ENCODE measurements around the gene DUSP10. TPM values are rescaled to one million over a fixed set of nuclear protein-coding genes. Genes with fewer than 3 reads are reported as not detected.

DUSP10 gene
- total RNA-seq, 1 donor from 2014 or later = 5.0 TPM

DNA sequence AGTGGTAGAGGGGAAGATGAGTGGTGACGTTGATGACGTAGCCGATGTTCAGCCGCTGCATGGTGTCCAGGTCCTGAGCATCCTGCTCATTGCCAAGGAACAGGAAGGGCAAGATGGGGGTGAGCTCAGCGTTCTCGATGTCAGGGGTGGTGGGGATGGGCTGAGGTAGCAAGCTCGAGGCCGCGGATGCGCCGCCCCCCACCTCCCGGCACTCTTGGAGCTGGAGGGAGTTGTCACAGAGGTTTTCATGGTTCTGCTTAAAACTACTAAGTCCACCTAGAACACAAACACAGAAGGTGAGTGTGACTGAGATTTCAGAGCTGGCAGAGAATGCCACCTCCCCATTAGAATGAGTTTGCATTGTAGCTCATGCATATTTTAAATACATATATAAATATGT lies 35.7 kb downstream of the DUSP10 start:
- Mint-ChIP-seq H3K9me3 (ENCODE audit: unreplicated experiment) (no peaks in the 10 kb centered on the region), H3K4me1 (ENCODE audit: unreplicated experiment) (no peaks in the 10 kb centered on the region), H3K36me3 (ENCODE audit: low read depth, unreplicated experiment) (no peaks in the 10 kb centered on the region), H3K27ac (ENCODE audit: unreplicated experiment) (no peak overlapping the region), H3K27me3 (ENCODE audit: unreplicated experiment) (no peaks in the 10 kb centered on the region), H3K4me3 (ENCODE audit: unreplicated experiment) (no peak overlapping the region)
- TF ChIP-seq, protein P1, sequence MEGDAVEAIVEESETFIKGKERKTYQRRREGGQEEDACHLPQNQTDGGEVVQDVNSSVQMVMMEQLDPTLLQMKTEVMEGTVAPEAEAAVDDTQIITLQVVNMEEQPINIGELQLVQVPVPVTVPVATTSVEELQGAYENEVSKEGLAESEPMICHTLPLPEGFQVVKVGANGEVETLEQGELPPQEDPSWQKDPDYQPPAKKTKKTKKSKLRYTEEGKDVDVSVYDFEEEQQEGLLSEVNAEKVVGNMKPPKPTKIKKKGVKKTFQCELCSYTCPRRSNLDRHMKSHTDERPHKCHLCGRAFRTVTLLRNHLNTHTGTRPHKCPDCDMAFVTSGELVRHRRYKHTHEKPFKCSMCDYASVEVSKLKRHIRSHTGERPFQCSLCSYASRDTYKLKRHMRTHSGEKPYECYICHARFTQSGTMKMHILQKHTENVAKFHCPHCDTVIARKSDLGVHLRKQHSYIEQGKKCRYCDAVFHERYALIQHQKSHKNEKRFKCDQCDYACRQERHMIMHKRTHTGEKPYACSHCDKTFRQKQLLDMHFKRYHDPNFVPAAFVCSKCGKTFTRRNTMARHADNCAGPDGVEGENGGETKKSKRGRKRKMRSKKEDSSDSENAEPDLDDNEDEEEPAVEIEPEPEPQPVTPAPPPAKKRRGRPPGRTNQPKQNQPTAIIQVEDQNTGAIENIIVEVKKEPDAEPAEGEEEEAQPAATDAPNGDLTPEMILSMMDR (IDR thresholded peaks at IDR 0.05; ENCODE audit: unreplicated experiment) = no peak
- no peak for DNase-seq (ENCODE audit: low spot score)

GRCh38 chr1:221704306-221704705 lies 37.6 kb downstream of the DUSP10 start:
- no peaks in the 10 kb centered on the region for H3K4me1 Mint-ChIP-seq (ENCODE audit: unreplicated experiment)
- no peak overlapping the region for H3K27ac Mint-ChIP-seq (ENCODE audit: unreplicated experiment)
- no peaks in the 10 kb centered on the region for H3K36me3 Mint-ChIP-seq (ENCODE audit: low read depth, unreplicated experiment)
- no peaks in the 10 kb centered on the region for H3K27me3 Mint-ChIP-seq (ENCODE audit: unreplicated experiment)
- no peak overlapping the region for H3K4me3 Mint-ChIP-seq (ENCODE audit: unreplicated experiment)
- no peak for DNase-seq (ENCODE audit: low spot score)
- H3K9me3 Mint-ChIP-seq (ENCODE audit: unreplicated experiment) = no peaks in the 10 kb centered on the region
- TF ChIP-seq, protein P1 (IDR thresholded peaks at IDR 0.05; ENCODE audit: unreplicated experiment) = no peak

GRCh38 chr1:221701570-221702186 lies 40.2 kb downstream of the DUSP10 start:
- no peaks in the 10 kb centered on the region for H3K27me3 Mint-ChIP-seq (ENCODE audit: unreplicated experiment)
- H3K9me3 Mint-ChIP-seq (ENCODE audit: unreplicated experiment) = no peaks in the 10 kb centered on the region
- no peak for DNase-seq (ENCODE audit: low spot score)
- H3K27ac Mint-ChIP-seq (ENCODE audit: unreplicated experiment) = no peak overlapping the region
- TF ChIP-seq, protein P1 (IDR thresholded peaks at IDR 0.05; ENCODE audit: unreplicated experiment) = no peak
- no peak overlapping the region for H3K4me3 Mint-ChIP-seq (ENCODE audit: unreplicated experiment)
- no peaks in the 10 kb centered on the region for H3K36me3 Mint-ChIP-seq (ENCODE audit: low read depth, unreplicated experiment)
- no peaks in the 10 kb centered on the region for H3K4me1 Mint-ChIP-seq (ENCODE audit: unreplicated experiment)

DNA sequence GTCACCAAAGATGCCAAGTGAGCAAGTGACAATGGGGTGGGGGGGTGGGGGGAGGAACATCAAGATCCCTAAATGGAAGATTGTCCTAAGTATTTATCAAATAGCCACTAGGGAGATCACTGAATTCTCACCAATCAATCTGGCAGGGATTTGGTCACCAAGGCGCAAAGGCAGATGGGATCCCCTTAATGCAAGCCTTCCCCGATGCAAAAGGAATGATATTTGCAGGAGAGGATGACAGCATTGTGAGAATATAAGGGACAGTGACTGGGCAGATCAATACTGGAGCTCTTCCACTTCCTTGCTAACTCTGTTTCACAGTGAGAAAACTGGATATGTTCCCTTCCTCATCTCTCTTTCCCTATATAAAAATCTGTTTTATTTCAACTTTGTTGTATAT lies 40.9 kb downstream of the DUSP10 start:
- Mint-ChIP-seq H3K4me3 (ENCODE audit: unreplicated experiment) (no peak overlapping the region), H3K27ac (ENCODE audit: unreplicated experiment) (no peak overlapping the region), H3K36me3 (ENCODE audit: low read depth, unreplicated experiment) (no peaks in the 10 kb centered on the region), H3K4me1 (ENCODE audit: unreplicated experiment) (no peaks in the 10 kb centered on the region), H3K27me3 (ENCODE audit: unreplicated experiment) (no peaks in the 10 kb centered on the region), H3K9me3 (ENCODE audit: unreplicated experiment) (no peaks in the 10 kb centered on the region)
- no peak for DNase-seq (ENCODE audit: low spot score)
- TF ChIP-seq, protein P1 (IDR thresholded peaks at IDR 0.05; ENCODE audit: unreplicated experiment) = no peak

- H3K27me3 Mint-ChIP-seq (ENCODE audit: unreplicated experiment) = no peaks in the 10 kb centered on the region
- H3K36me3 Mint-ChIP-seq (ENCODE audit: low read depth, unreplicated experiment) = no peaks in the 10 kb centered on the region
- H3K9me3 Mint-ChIP-seq (ENCODE audit: unreplicated experiment) = no peaks in the 10 kb centered on the region
- no peak for DNase-seq (ENCODE audit: low spot score)
- no peaks in the 10 kb centered on the region for H3K4me1 Mint-ChIP-seq (ENCODE audit: unreplicated experiment)
- no peak overlapping the region for H3K4me3 Mint-ChIP-seq (ENCODE audit: unreplicated experiment)
- H3K27ac Mint-ChIP-seq (ENCODE audit: unreplicated experiment) = no peak overlapping the region
- TF ChIP-seq, protein P1 (IDR thresholded peaks at IDR 0.05; ENCODE audit: unreplicated experiment) = no peak
Observed at GRCh38 chr1:221700536-221700935, 41.4 kb downstream of the DUSP10 start.

Data from endothelial cell (in vitro differentiated cells).